Transverse colon (tissue), 3 donors: ENCODE results near the gene GABRB1.

Experiments
- POLR2A ChIP-seq: fragments of 450-650 bp; IDR thresholded peaks from one replicate; pipeline ENCODE4 v1.6.1; 2016; ENCODE audit warnings: antibody characterized with exemption, mild to moderate bottlenecking, moderate library complexity
- TF ChIP-seq, protein P1 (sequence below), 5 experiments: fragments of 200-600 bp in 3 of 5; fragments of 450-650 bp in 2 of 5; sonication (generic) in 3 of 5; IDR thresholded peaks; 1 replicate in 2 of 5; 2 replicates in 3 of 5; pipeline ENCODE4 v1.5.1; 2016 to 2017; ENCODE audit warnings: antibody characterized with exemption in 5 of 5, inconsistent platforms in 3 of 5, mild to moderate bottlenecking in 2 of 5, moderate library complexity in 1 of 5

- TF ChIP-seq, protein P1, sequence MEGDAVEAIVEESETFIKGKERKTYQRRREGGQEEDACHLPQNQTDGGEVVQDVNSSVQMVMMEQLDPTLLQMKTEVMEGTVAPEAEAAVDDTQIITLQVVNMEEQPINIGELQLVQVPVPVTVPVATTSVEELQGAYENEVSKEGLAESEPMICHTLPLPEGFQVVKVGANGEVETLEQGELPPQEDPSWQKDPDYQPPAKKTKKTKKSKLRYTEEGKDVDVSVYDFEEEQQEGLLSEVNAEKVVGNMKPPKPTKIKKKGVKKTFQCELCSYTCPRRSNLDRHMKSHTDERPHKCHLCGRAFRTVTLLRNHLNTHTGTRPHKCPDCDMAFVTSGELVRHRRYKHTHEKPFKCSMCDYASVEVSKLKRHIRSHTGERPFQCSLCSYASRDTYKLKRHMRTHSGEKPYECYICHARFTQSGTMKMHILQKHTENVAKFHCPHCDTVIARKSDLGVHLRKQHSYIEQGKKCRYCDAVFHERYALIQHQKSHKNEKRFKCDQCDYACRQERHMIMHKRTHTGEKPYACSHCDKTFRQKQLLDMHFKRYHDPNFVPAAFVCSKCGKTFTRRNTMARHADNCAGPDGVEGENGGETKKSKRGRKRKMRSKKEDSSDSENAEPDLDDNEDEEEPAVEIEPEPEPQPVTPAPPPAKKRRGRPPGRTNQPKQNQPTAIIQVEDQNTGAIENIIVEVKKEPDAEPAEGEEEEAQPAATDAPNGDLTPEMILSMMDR (IDR thresholded peaks at IDR 0.05) = no peak
- TF ChIP-seq POLR2A = no peak
Observed at GRCh38 chr4:47210828-47211227, 179.5 kb downstream of the GABRB1 start.
